KMS-11 (cell line): ENCODE measurements around the gene CATSPERE.
"Not testable (repeated sequence)": the region's sequence is repeated elsewhere in the genome, so short reads cannot be mapped to it uniquely, and the experiment has no call there.

Source experiments
- H2AFZ ChIP-seq: fragments of 200-600 bp; sonication (generic); 2 replicates; pipeline ENCODE4 v1.6.1; 2016; ENCODE audit warnings: antibody characterized with exemption, mixed run types, low read depth
- H3K27ac ChIP-seq: fragments of 200-600 bp; sonication (generic); 2 replicates; pipeline ENCODE4 v1.6.1; 2016; ENCODE audit warnings: mild to moderate bottlenecking, mixed run types
- H3K27me3 ChIP-seq: fragments of 200-600 bp; sonication (generic); 2 replicates; pipeline ENCODE4 v1.6.1; 2017; ENCODE audit warnings: mild to moderate bottlenecking, low read depth, mixed run types, moderate library complexity; ENCODE audit not compliant: insufficient read depth
- H3K36me3 ChIP-seq: fragments of 200-600 bp; sonication (generic); 2 replicates; pipeline ENCODE4 v1.6.1; 2017; ENCODE audit warnings: mild to moderate bottlenecking, mixed run types; ENCODE audit not compliant: insufficient read depth
- H3K4me1 ChIP-seq: fragments of 200-600 bp; sonication (generic); 2 replicates; pipeline ENCODE4 v1.6.1; 2016; ENCODE audit warnings: mild to moderate bottlenecking, low read depth, mixed run types; ENCODE audit not compliant: poor library complexity, severe bottlenecking
- H3K4me2 ChIP-seq: fragments of 200-600 bp; sonication (generic); 2 replicates; pipeline ENCODE4 v1.7.0; 2016; ENCODE audit warnings: mild to moderate bottlenecking, mixed run types
- H3K4me3 ChIP-seq: fragments of 200-600 bp; sonication (generic); IDR thresholded peaks from 2 replicates; pipeline ENCODE4 v1.6.1; 2017; ENCODE audit warnings: low read depth, low read length, mixed read lengths; ENCODE audit not compliant: insufficient read depth
- H3K79me2 ChIP-seq: fragments of 200-600 bp; sonication (generic); 2 replicates; pipeline ENCODE4 v1.6.1; 2016; ENCODE audit warnings: low read depth, mixed run types; ENCODE audit not compliant: insufficient read depth
- H3K9ac ChIP-seq: fragments of 200-600 bp; sonication (generic); 2 replicates; pipeline ENCODE4 v1.6.1; 2016; ENCODE audit warnings: mild to moderate bottlenecking, mixed run types
- H4K20me1 ChIP-seq: fragments of 200-600 bp; sonication (generic); 2 replicates; pipeline ENCODE4 v1.6.1; 2016; ENCODE audit warnings: mild to moderate bottlenecking, mixed run types; ENCODE audit not compliant: insufficient read depth
- TF ChIP-seq, protein P1 (sequence below): fragments of 200-600 bp; sonication (generic); conservative IDR thresholded peaks from 2 replicates; pipeline ENCODE4 v1.6.1; 2017; ENCODE audit warnings: low read depth, mild to moderate bottlenecking, antibody characterized with exemption, low read length, moderate library complexity, mixed read lengths

CATSPERE gene

GRCh38 chr1:244559561-244559960 lies 98.5 kb downstream of the CATSPERE start:
- H3K27me3 ChIP-seq: no peaks in the 10 kb centered on the region
- H3K27ac ChIP-seq: no peak overlapping the region
- no peak overlapping the region for H3K4me3 ChIP-seq
- H3K4me2 ChIP-seq: no peak overlapping the region
- H3K79me2 ChIP-seq: no peaks in the 10 kb centered on the region
- no peak overlapping the region for H2AFZ ChIP-seq
- no peaks in the 10 kb centered on the region for H3K4me1 ChIP-seq
- H3K36me3 ChIP-seq: no peaks in the 10 kb centered on the region
- H3K9ac ChIP-seq: no peak overlapping the region
- TF ChIP-seq, protein P1, sequence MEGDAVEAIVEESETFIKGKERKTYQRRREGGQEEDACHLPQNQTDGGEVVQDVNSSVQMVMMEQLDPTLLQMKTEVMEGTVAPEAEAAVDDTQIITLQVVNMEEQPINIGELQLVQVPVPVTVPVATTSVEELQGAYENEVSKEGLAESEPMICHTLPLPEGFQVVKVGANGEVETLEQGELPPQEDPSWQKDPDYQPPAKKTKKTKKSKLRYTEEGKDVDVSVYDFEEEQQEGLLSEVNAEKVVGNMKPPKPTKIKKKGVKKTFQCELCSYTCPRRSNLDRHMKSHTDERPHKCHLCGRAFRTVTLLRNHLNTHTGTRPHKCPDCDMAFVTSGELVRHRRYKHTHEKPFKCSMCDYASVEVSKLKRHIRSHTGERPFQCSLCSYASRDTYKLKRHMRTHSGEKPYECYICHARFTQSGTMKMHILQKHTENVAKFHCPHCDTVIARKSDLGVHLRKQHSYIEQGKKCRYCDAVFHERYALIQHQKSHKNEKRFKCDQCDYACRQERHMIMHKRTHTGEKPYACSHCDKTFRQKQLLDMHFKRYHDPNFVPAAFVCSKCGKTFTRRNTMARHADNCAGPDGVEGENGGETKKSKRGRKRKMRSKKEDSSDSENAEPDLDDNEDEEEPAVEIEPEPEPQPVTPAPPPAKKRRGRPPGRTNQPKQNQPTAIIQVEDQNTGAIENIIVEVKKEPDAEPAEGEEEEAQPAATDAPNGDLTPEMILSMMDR: no peak
- no peaks in the 10 kb centered on the region for H4K20me1 ChIP-seq

- H3K27me3 ChIP-seq: not testable (repeated sequence)
Observed at GRCh38 chr1:244562877-244563276, 101.8 kb downstream of the CATSPERE start.

GRCh38 chr1:244573768-244574167 lies 112.7 kb downstream of the CATSPERE start:
- TF ChIP-seq, protein P1: no peak
- Histone ChIP-seq H3K79me2 (no peaks in the 10 kb centered on the region), H3K4me1 (no peaks in the 10 kb centered on the region), H3K27ac (no peak overlapping the region), H3K9ac (no peak overlapping the region), H4K20me1 (no peaks in the 10 kb centered on the region), H3K4me3 (no peak overlapping the region), H2AFZ (no peak overlapping the region), H3K4me2 (no peak overlapping the region), H3K36me3 (no peaks in the 10 kb centered on the region), H3K27me3 (no peaks in the 10 kb centered on the region)

More at GRCh38 chr1:244562877-244563276, 101.8 kb downstream of the CATSPERE start:
- H3K4me1 ChIP-seq, H3K4me2 ChIP-seq, H3K9ac ChIP-seq, H2AFZ ChIP-seq, H4K20me1 ChIP-seq, H3K27ac ChIP-seq, H3K36me3 ChIP-seq, H3K4me3 ChIP-seq, H3K79me2 ChIP-seq: not testable (repeated sequence)

DNA sequence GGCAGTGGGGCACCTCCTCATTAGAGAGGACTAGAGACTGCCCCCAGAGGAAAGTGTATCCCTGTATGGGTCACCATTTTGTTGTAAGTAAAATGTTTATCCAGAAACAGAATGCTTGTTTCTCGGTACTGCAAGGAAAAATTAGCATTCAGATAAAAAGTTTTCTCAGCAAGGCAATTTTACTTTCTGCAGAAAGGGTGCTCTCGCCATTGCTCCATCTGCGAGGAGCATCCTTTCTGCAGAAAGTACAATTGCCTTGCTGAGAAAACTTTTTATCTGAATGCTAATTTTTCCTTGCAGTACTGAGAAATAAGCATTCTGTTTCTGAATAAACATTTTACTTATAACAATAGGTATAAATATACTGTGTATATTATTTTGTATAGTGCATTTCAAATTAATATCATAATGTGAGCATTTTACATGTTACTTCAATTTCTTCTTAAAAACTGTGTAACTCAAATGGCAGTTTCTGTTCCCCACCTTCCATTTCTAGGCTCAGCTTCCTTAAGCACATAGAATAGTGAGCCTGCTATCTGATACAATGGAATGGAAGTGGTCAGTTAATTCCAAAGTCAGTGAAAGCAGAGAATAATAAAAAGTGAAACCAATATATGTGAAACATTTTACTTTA lies 115.3 kb downstream of the CATSPERE start:
- no peak overlapping the region for H3K27ac ChIP-seq
- H3K9ac ChIP-seq: no peak overlapping the region
- H3K4me1 ChIP-seq: no peaks in the 10 kb centered on the region
- no peaks in the 10 kb centered on the region for H3K27me3 ChIP-seq
- H4K20me1 ChIP-seq: no peaks in the 10 kb centered on the region
- H3K4me3 ChIP-seq: no peak overlapping the region
- H2AFZ ChIP-seq: no peak overlapping the region
- no peaks in the 10 kb centered on the region for H3K36me3 ChIP-seq
- no peak overlapping the region for H3K4me2 ChIP-seq
- TF ChIP-seq, protein P1: no peak
- no peaks in the 10 kb centered on the region for H3K79me2 ChIP-seq

- not testable (repeated sequence) for H3K4me1 ChIP-seq, H3K27me3 ChIP-seq, H3K79me2 ChIP-seq, H3K9ac ChIP-seq, H2AFZ ChIP-seq, H3K4me2 ChIP-seq, H3K4me3 ChIP-seq, H4K20me1 ChIP-seq, H3K27ac ChIP-seq, H3K36me3 ChIP-seq
Observed at GRCh38 chr1:244578205-244578604, 117.1 kb downstream of the CATSPERE start.
